Activated CD4-positive, alpha-beta T cell treated with anti-CD3 and anti-CD28 coated beads, Interleukin-2, amount 50 U/mL, for 48 hours (primary cell): ENCODE results near the gene SBF2.

ENCODE experiments used
- DNase-seq, 2 experiments: peaks; one replicate each; pipeline ENCODE4 v3.0.0-alpha.2; 2020

Gene SBF2

DNA sequence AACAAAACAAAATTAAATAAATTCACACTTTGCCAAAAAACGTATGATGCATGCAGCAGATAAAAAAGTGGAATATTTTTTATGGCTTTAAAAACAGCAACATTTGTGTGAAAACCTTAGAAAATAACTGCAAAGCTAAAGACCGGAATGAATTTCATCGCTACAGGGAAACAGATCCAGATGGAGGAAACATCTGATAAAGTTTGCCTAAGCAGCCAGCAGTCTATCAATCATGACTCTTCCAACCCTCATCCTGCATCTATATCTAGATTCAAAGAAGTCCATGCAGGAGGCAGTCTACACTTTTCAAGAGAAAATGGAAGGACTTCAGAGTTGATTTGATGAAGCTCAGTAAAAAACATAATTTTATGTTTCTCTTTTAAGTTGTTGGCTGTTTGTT is 503.3 kb downstream of the SBF2 start:
- DNase-seq = no peak

DNA sequence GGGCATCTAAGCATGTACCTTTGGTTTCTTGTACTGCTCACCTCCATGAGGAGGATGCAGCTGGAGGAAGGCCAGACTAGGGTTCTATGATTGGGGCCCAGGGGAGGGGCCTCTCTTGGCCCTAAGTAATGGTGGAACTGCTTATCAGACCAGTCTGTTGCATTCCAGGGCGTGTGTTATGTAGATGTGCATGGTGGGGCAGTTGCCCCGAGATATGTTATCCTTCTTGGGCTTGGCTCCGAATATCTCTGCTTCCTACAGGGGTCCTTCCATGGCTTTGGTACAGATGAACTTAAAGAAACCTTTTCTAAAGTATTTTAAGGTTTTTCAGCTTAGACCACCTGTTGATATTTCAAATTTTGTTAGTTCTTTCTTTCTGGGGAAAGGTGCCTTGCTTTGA is 504.1 kb downstream of the SBF2 start:
- no peak for DNase-seq

DNA sequence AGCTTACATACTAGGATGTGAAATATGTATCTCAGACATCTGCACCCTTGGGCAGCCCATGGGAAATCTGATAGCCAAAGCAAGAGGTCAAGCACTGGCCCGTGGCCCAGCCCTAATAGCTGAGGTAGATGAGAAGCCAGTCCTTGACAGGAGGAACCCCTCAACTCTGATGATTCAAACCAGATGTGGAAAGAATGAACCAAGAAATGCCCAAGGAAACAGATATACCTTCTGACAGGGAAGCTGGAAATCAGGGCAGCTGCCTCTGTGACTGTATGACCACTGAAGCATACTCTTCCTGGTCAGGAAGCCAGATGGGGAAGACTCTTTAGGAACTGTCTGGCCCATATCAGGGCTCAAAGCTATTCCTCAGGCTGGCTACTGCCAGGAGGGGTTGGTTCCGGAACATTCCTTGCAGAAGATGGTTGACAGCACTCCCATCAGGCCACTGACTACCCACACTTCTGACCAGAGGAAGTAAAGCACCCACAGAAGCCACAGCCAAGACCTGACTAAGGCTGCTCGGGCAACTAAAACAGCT is 506.0 kb downstream of the SBF2 start:
- no peak for DNase-seq

DNA sequence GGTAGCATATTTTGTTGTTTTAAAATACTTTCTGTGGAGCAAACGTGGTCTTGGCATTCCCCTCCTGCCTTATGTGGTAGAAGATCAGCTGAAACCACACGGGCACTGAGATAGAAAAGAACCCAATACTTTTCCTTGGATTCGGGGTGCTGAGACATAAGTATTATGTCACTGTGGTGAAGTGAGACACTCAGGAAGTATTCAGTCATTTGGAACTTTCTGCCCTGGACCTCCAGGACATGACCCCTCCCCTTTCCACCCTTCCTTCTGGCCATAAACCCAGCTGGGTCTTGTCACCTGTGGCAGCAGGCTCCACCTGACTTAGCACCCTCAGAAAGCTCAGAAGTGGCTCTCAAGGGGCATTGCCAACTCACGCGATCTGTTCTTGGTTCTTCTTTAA is 506.8 kb downstream of the SBF2 start:
- DNase-seq = no peak

DNA sequence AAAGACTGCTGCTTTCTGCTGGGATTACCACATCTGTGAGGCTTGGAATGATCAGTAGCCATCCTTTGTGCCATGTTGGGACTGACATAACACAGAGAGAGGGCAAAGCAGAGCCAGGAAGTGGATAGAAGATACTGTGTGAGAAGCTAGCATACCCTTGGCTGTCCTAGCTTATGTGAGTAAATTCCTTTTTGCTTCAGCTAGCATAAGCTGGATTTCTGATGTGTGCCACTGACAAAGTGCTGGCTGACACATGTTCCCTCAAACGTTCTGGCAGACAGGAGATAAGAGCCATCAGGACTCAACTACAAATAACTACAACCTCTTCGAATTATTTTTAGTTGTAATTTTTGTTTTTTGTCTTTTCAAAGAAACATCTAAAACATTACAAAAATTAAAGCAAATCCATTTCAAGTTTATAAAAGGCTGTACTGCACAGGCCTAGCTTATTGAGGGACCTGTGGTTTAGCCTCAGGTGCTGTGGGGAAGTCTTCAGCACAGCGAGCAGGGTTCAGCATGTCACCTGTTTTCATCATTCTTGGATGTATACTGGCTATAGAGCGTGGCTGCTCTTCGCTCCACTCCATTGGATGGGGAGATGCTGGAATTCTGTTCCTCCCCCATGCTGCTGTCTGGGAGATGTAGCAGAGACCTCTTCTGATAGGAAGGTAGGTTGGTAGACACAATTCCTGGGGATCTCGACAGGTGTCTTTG is 509.3 kb downstream of the SBF2 start:
- no peak for DNase-seq

DNA sequence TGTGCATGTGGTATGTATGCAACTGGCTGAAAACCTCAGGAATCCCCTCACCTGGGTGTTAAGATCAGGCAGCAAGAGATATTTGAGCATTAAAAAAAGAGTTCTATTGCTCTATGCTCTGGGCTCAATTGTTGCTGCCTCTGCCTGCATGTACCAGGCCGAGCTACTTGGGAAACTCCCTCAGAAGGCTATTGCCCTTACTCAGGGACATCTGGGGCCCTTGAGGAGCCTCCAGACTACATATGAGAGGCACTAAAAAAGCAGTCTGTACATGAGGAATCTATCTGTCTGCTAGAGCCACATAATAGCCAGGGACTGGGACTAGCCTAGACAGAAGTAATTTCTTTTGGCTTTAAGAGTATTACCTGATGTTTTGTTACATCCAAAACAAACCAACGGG is 510.0 kb downstream of the SBF2 start:
- no peak for DNase-seq

DNA sequence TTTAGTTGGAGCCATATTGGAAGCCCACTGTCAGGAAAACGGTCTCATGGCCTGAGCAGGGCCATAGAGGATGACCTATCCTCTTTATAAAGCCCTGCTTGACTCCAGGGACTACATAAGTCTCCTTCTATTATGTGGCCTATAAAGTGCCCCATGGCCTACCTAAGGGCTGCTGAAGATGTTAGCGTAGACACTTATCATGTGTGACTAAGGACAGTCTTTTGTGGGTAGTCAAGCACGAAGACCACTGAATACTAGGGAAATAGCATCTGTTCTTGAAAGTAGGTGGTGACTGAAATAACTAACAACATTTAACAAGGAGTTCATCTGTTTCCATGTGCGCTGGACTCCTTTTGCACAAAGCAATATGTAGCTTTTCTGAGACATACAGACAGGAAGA is 513.1 kb downstream of the SBF2 start:
- DNase-seq = no peak

DNA sequence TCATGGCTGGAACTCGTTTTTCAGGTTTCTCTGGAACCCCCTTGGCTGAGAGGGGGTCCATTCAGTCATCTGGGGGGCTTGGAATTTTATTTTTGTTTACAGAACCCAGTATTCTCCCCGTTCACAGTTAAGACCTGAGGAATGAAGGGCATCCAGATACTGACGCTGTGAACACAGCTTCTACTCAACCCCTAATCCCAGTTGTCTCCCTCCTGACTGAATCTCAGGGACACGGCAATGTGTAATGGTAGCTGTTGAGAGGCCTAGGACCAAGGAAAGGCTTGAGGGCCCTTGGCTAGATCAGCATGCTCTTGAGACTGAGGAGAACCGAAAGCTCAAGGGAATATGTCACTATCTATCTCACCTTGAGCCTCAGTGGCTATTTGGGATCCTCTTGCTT is 516.5 kb downstream of the SBF2 start:
- DNase-seq = no peak

DNA sequence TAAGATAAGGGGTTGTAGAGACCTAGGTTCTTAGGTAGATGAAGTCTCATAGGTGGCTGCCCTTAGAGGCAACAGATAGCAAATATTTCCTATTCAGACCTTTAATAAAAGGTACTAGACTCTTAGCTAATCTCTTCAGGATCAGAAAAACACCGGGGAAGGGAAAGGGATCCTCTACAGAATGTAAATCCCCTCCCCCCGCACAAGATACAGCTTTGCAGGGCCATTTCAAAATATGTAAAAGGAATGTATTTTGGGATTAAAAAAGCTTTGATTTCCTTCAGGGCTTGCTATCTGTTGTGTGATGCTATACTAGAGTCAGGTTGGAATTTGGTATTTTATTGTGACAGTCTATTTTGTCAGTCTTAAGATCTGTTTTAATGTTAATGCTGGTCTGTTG is 517.0 kb downstream of the SBF2 start:
- no peak for DNase-seq

DNA sequence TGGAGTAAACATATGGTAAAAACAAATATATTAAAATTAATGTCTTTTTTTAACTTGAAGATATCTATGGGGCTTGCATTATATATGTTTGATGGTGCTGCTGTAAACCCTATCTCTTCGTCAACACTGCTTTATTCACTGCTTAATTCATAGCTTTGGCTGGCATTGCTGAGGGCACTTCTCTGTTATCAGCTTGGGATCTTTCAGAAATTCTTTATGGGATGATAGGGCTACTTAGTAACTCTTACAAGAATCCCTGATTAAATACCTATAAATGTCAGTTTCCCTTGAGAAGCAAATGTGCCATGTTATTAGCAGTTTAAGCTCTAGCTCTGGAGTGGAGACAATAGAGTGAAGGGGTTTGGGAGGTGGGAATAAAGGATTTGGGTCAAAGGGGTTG is 517.8 kb downstream of the SBF2 start:
- DNase-seq = no peak

DNA sequence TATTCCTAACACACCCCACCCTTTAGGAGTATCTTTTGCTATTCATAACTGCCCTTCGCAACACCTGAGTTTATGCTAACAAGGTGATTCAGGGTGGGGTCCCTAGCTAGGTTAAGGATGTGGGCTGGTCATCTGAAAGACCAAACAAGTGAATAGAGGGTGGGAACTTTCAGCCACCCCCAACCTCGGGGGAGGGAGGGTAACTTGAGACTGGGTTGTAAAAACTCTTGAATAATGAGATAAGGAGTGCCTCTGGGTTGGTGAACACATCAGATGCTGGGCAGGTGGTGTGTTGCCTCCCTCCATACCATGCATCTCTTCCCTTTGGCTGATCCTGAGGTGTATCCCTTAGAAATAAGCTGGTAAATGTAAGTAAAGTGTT is 518.6 kb downstream of the SBF2 start:
- DNase-seq = no peak

DNA sequence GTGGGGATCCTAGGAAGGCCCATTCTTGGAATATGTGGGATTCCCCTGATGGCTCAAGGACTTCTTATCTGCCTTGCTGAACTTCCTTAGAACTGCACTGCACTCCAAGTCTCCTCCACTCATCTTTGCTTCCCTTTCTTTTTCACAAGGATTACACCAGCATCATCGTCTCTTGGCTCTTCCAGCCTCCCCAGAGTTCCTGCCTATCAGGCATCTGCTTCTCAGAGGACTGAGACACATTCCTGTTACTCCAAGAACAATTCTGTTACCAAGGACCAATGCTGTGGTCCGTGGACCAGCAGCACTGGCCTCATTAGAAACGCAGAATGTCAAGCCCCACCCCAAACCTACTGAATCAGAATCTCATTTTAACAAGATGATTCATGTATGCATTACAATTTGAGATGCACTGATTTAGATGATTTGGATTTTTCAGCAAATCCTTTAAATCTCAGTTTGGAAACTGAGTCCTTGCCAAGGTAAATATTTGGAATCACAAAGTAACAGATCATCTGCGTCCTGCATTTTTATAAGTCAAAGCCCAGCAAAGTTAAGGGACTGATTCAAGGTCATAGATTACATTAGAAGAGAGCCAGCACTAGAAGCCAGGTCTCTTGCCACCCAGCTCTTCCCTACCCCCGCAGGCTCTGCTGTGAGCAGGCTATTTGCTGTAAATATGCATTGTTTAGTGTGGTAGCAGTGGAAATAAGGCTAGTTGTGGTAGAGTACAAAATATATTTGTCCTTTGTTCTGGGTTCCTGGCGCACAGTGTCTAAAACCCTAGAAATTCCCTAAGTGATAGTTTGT is 519.2 kb downstream of the SBF2 start:
- DNase-seq = no peak

DNA sequence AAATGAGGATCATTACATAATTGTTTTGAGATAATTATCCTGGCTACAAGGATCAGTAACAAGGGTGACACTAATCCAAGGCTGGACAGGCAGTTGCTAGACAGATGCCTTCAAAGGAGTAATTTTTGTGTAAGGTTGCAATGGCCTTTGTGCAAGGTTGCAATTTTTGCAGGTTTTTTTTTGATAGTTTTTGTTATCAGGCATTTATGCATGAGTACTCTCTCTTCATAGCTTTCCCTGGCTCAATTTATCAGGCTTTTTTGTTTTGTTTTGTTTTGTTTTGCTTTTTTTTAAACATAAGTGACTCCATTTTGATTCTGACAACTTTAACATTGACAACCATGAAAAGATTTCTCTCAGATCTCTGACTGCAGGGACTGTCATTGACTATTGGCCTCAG is 519.9 kb downstream of the SBF2 start:
- no peak for DNase-seq

DNA sequence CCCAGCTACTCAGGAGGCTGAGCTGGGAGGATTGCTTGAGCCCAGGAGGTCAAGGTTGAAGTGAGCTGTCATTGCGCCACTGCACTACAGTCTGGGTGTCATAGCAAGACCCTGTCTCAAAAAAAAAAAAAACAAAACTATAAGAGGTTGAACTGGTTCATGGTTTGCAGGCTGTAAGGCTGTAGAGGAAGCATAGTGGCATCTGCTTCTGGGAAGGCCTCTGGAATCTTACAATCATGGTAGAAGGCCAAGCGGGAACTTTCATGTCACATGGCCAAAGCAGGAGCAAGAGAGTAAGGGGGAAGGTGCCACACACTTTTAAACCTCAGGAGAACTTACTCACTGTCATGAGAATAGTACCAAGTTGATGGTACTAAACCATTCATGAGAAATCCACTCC is 520.5 kb downstream of the SBF2 start:
- DNase-seq = no peak

DNA sequence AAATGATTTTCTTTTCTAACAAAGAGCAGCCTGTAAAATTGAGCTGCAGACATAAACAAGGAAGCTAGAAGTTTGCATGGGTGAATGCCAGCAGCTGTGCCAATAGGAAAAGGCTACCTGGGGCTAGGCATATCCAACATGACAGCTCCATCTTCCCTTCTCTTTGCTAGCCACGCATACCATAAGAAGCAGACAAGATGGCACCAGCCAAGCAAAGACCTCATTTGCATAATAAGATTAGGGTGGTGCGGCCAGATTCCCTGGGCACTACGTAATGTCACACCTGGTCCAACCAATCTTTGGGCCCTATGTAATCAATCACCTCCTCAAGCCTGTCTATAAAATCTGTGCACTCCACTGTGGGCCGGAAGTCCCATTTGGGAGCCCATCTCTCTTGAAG is 521.8 kb downstream of the SBF2 start:
- no peak for DNase-seq

DNA sequence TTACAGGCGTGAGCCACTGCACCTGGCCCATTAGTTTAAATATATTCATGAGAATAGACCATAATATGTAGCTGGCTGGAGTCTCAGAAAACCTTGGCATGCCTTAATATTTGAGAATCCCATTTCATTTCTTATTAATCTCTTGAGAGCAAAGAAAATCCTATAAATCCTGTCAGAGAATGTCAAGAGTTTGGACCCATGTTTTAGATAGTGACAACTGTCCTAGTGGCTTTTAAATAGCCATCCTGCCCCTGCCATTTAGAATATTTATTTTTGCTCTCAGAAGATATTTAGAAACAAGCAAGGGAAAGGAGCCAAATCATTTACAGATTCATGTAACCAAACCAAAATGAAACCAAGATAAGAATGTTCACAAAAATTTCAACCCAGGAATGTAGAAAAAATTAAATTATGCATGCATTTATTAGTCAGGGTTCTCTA is 522.9 kb downstream of the SBF2 start:
- no peak for DNase-seq

DNA sequence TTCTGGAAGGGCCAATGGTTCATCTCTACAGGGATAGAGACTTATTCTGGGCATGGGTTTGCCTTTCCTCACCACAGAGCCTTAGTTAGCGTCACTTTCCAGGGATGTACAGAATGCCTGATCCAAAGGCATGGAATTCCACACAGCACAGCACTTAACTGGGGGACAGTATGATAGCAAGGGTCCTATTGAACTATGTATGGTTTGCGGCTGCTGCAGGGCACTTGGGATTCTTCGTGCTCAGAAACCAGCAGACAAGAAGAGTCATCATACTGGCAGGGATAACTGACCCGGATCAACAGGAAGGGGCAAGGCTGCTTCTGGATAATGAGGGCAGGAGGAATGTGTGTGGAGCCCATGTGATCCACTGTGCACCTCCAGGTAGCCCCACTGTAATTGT is 524.4 kb downstream of the SBF2 start:
- no peak for DNase-seq

DNA sequence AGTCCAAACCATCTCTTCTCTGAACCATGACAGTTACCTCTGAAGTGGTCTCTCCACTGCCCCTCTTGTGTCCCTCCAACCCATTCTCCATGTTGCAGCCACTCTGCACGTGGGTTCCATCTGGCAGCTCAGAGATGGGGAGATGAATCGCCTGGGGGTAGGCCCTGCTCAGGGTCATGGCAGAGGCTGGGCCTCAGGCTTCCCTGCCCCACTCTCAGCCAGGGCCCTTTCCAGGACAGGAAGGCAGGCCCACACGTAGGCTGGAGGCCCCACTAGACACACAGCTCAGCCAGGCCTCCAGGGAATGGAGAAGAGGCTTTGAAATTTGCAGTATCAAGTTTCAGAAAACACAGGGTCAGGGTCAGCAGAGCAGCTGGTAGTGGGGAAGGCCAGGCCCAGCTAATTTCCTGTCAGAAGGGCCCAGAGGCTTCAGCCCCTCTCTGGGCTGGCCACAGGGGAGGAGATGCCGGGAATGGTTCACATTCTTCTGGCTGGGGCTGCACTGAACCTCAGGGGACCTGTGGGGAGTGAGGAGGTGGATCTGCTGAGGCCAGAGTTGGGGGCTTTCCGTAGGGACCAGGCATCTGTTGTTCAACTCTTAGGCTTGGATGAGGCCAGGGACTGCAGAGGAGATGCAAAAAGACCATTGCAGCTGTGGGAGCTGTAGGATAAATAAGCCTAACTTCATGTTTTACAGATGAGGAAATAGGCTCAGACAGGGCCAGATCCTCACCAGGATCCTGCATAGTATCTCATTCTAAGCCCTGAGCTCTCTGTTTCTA is 528.5 kb downstream of the SBF2 start:
- no peak for DNase-seq

DNA sequence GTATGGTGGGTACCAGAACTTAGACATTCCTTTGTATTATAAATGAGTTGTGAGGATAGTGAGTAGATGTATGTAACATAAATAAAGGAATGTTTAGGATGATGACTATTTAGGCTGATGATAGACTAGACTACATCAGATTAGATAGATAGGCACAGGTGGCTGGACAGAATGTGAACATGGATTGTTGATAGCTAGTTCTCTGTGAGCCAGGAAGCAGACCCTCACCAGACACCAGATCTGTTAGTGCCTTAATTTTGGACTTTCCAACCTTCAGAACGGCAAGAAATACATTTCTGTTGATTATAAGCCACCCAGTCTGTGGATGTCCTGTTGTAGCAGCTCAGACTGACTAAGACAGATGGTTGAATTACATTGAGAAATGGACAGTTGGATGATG is 530.7 kb downstream of the SBF2 start:
- no peak for DNase-seq

DNA sequence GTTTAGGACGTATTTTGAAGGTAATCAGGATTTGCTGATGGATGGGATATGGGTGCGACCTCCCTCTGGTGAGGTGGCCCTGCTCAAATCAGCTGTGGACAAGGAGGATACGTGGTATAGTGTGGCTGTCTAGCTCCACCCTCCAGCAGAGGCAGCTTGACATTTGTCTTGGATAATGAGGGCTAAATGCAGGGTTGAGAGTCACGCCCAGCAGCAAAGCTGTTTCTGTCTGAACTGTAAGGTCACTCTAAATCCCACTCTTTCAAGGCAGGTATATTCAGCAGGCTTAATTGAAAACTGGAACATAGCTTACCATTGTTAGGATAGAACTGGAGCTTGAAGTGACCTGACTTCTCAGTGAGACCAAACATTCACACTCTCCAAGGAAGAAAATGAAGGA is 531.5 kb downstream of the SBF2 start:
- no peak for DNase-seq

DNA sequence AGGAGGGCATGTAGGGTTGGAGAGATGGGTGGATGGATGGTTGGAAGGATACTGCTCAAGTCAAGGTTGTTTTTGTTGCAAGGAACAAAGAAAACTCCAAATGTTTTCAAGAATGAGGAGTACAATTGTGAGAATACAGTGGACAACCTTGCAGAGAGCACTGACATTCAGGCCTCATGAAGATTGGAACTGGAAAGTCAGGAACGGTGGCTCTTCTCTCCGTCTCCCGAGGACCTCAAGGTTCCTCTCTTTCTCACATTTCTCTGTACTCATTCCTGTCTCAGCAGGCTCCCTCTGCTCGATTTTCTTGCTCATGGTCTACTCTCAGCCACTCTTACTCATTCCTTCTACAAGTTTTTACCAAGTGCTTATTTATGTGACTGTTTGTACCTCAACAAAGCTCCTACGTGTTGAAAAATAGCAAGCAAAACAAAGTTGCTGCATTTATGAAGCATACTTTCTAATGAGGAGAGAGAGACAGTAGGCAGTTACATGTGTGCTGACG is 532.5 kb downstream of the SBF2 start:
- no peak for DNase-seq

DNA sequence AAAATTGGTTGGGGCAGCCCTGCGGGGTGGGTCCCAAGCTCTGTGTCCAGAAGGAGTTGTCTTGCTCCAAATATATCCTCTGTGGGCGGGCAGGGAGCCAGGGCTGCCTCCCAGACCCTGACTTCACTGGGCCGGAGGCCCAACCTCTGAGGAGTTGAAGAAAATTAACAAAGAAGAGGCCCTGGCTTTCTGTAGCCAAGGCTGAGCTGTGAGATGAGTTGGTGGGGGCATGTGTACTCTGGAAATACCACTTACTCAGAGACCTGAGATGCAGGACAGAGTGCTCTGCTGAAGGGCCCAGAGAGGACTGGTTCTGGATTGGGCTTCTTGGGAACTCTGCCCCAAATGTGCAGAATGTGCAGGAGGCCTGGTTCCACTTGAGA is 533.8 kb downstream of the SBF2 start:
- DNase-seq = no peak

DNA sequence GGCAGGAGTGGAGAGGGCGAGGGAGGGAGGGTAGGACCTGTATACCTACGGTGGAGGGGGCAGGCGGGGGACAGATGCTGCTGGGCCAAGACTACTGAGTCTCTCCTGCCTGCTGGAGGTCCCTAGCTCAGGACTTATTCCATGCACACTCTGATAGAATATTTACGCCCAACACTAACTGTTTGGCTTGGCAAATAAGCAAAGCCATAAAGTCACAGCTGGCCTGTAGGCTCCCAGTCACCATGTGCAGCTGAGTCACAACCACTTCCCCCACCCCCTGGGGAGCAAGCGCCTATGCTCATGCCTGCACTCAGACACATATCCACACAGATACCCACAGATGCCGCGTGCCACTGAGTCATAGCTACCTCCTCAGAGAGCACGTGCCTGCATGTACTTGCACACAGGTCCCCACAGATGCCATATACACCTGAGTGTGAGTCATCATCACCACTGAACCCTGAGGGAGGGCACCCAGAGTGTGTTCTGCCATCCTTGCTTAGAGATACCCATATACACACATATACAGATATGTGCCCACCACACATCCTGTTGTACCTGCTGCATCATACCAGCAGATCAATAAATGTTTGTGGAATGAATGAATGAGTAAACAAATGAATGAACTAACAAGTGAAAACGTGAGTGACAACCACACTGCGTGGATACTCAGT is 534.4 kb downstream of the SBF2 start:
- DNase-seq = peak; percentile 93 to 95
